ENCODE measurements around the gene SIGLEC1. TPM values are rescaled to one million over a fixed set of nuclear protein-coding genes. Genes with fewer than 3 reads are reported as not detected.

SIGLEC1 gene
- total RNA-seq, 2 experiments from 2014 or later, result not detected

- no peaks in the 10 kb centered on the region for H3K4me1 Mint-ChIP-seq (ENCODE audit: low read depth)
- no peak overlapping the region for H3K27ac Mint-ChIP-seq
- no peak for ATAC-seq
- ChIA-PET CTCF (interaction anchor here (0.7 to 5.5 kb wide), 5 partner anchors 9 to 407 kb away, joined by 3 to 25 read pairs (median 8); no protein-coding TSS in a partner anchor), POLR2A (no interaction called here)
- peaks cover 2% of the 10 kb centered on the region for H3K27me3 Mint-ChIP-seq
- DNase-seq, result no peak
- no peaks in the 10 kb centered on the region for H3K36me3 Mint-ChIP-seq (ENCODE audit: low read depth)
- no peaks in the 10 kb centered on the region for H3K9me3 Mint-ChIP-seq
- TF ChIP-seq, protein P1, sequence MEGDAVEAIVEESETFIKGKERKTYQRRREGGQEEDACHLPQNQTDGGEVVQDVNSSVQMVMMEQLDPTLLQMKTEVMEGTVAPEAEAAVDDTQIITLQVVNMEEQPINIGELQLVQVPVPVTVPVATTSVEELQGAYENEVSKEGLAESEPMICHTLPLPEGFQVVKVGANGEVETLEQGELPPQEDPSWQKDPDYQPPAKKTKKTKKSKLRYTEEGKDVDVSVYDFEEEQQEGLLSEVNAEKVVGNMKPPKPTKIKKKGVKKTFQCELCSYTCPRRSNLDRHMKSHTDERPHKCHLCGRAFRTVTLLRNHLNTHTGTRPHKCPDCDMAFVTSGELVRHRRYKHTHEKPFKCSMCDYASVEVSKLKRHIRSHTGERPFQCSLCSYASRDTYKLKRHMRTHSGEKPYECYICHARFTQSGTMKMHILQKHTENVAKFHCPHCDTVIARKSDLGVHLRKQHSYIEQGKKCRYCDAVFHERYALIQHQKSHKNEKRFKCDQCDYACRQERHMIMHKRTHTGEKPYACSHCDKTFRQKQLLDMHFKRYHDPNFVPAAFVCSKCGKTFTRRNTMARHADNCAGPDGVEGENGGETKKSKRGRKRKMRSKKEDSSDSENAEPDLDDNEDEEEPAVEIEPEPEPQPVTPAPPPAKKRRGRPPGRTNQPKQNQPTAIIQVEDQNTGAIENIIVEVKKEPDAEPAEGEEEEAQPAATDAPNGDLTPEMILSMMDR (IDR thresholded peaks at IDR 0.05), result no peak
- intact Hi-C loops (cut with micrococcal nuclease), result no loop called here
- no peak overlapping the region for H3K4me3 Mint-ChIP-seq
Observed at GRCh38 chr20:3701061-3701998, 11.1 kb downstream of the SIGLEC1 start.

DNA sequence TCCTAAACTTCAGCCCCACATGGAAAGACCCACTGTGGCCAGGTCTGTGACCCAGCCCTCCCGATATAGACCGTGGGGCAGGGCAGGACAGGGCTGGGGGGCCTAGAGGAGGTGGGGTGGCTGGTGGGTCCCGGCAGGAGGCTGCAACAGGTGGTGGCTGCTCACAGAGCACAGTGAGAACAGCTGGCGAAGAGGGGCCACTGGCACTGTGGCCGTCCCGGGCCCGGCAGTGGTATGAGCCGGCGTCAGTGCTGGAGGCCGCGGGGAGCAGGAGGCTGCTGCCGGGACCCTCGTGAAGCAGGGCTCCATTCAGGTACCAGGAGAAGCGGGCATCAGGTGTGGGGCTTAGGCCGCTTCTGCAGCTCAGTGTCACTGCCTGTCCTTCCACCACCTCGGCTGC is 13.4 kb downstream of the SIGLEC1 start:
- ATAC-seq (no peak), DNase-seq (no peak)
- no peaks in the 10 kb centered on the region for H3K4me1 Mint-ChIP-seq (ENCODE audit: low read depth)
- H3K4me3 Mint-ChIP-seq, result no peak overlapping the region
- TF ChIP-seq, protein P1 (IDR thresholded peaks at IDR 0.05), result no peak
- H3K9me3 Mint-ChIP-seq, result no peaks in the 10 kb centered on the region
- ChIA-PET CTCF (interaction anchor here (0.9 to 5.5 kb wide), 4 partner anchors 12 to 136 kb away, joined by 3 to 32 read pairs (median 17); no protein-coding TSS in a partner anchor), POLR2A (interaction anchor here (0.6 to 1.0 kb wide), 2 partner anchors 20 to 28 kb away, joined by 3 to 4 read pairs; no protein-coding TSS in a partner anchor)
- intact Hi-C loops (cut with micrococcal nuclease), result no loop called here
- H3K36me3 Mint-ChIP-seq (ENCODE audit: low read depth), result no peaks in the 10 kb centered on the region
- peaks cover under 1% of the 10 kb centered on the region for H3K27me3 Mint-ChIP-seq
- no peak overlapping the region for H3K27ac Mint-ChIP-seq

DNA sequence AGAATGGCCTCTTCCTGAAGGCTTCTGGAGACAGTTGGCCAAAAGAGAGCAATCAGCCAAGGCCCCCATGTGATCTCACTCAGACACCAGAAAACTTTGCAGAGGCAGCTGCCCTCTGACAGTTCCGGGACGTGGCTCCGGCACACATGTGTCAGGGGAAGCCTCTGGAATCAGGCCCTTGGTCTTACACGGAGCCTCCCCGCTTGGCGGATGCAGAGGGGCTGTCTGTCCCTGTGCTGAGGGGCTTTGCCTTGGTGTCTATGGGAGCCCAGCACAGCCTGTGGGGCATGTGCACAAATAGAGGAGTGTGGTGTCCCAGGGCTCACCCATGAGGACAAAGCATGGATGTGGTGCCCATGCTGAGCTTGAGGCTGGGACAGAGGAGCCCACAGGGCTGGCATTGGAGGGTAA is 13.8 kb downstream of the SIGLEC1 start:
- POLR2A ChIA-PET, result interaction anchor here (1.0 kb wide), 1 partner anchor 28 kb away, joined by 3 read pairs; no protein-coding TSS in a partner anchor

GRCh38 chr20:3697588-3698305 is 14.7 kb downstream of the SIGLEC1 start:
- ATAC-seq (no peak), DNase-seq (no peak)
- ChIA-PET POLR2A (interaction anchor here (1.0 kb wide), 1 partner anchor 27 kb away, joined by 3 read pairs; no protein-coding TSS in a partner anchor), CTCF (interaction anchor here (1.1 to 5.5 kb wide), 4 partner anchors 13 to 158 kb away, joined by 3 to 32 read pairs (median 14); no protein-coding TSS in a partner anchor)
- no peaks in the 10 kb centered on the region for H3K36me3 Mint-ChIP-seq (ENCODE audit: low read depth)
- intact Hi-C loops (cut with micrococcal nuclease), result no loop called here
- H3K4me3 Mint-ChIP-seq, result no peak overlapping the region
- TF ChIP-seq, protein P1 (IDR thresholded peaks at IDR 0.05), result no peak
- H3K27ac Mint-ChIP-seq, result no peak overlapping the region
- no peaks in the 10 kb centered on the region for H3K27me3 Mint-ChIP-seq
- no peaks in the 10 kb centered on the region for H3K4me1 Mint-ChIP-seq (ENCODE audit: low read depth)
- no peaks in the 10 kb centered on the region for H3K9me3 Mint-ChIP-seq

More for the DNA sequence above, 13.8 kb downstream of the SIGLEC1 start:
- H3K9me3 Mint-ChIP-seq, result no peaks in the 10 kb centered on the region
- no peak overlapping the region for H3K4me3 Mint-ChIP-seq
- intact Hi-C loops (cut with micrococcal nuclease), result no loop called here
- CTCF ChIA-PET, result interaction anchor here (4.7 to 5.5 kb wide), 2 partner anchors 12 to 21 kb away, joined by 25 to 32 read pairs; no protein-coding TSS in a partner anchor
- H3K27ac Mint-ChIP-seq, result no peak overlapping the region
- no peaks in the 10 kb centered on the region for H3K4me1 Mint-ChIP-seq (ENCODE audit: low read depth)
- no peaks in the 10 kb centered on the region for H3K27me3 Mint-ChIP-seq
- TF ChIP-seq, protein P1 (IDR thresholded peaks at IDR 0.05), result no peak
- ATAC-seq (no peak), DNase-seq (no peak)
- H3K36me3 Mint-ChIP-seq (ENCODE audit: low read depth), result no peaks in the 10 kb centered on the region
